ENCODE measurements around the gene ST7. TPM values are rescaled to one million over a fixed set of nuclear protein-coding genes. Genes with fewer than 3 reads are reported as not detected.

ST7 gene
- total and polyA plus RNA-seq, 4 donors, result 22.4 to 57.2 (median 41.6) TPM

DNA sequence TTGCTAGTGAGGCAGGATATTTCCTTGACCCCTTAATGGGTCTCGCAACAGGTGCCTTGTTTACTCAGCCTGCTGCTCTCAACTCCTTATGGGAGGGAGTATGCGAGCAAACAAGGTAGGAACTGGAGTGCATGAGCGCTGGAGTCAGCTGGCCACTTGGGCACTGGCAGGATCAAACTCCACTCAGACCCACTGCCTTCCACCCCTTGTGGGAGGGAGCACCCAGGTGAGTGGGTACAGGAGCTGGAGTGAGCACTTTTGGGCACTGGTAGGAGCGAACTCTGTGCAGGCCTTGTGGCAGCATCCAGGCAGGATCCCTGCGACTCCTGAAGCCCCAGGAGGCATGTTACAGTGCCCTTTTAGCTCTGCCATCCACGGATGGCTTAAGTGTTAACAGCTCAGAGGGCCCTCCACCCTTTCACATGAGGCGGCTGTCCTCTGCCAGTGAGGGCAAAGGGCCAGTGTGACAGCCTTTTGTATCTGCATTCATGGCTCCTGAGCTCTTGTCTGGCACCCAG is 123.2 kb downstream of the ST7 start:
- Histone ChIP-seq H3K36me3 (ENCODE audit: control insufficient read depth in 4 of 4, insufficient read depth in 4 of 4, low read length in 4 of 4) (no peaks in the 10 kb centered on the region), H3K27ac (ENCODE audit: low read depth in 1 of 2, low read length in 1 of 2) (peak overlapping the region; percentile 41 to 43), H3K4me3 (no peak overlapping the region), H3K9me3 (ENCODE audit: control insufficient read depth in 4 of 4, insufficient read depth in 3 of 4, low read length in 3 of 4) (peaks cover 0 to 4% (median 0%) of the 10 kb centered on the region in 4 donors), H3K4me1 (ENCODE audit: control insufficient read depth in 5 of 5, insufficient read depth in 5 of 5, low read length in 5 of 5) (peaks cover 0 to 11% (median 6%) of the 10 kb centered on the region in 5 donors), H3K9ac (ENCODE audit: insufficient read depth in 1 of 2, low read length in 2 of 2) (no peak overlapping the region), H3K27me3 (ENCODE audit: control insufficient read depth in 3 of 3, insufficient read depth in 3 of 3, low read length in 2 of 3) (no peaks in the 10 kb centered on the region)
- DNase-seq (no peak), ATAC-seq (ENCODE audit: insufficient read depth, low FRiP score) (no peak)
- 72 to 85% methylated on average over 7 of the region's 7 CpGs for WGBS, 2 donors
- TF ChIP-seq, protein P1, sequence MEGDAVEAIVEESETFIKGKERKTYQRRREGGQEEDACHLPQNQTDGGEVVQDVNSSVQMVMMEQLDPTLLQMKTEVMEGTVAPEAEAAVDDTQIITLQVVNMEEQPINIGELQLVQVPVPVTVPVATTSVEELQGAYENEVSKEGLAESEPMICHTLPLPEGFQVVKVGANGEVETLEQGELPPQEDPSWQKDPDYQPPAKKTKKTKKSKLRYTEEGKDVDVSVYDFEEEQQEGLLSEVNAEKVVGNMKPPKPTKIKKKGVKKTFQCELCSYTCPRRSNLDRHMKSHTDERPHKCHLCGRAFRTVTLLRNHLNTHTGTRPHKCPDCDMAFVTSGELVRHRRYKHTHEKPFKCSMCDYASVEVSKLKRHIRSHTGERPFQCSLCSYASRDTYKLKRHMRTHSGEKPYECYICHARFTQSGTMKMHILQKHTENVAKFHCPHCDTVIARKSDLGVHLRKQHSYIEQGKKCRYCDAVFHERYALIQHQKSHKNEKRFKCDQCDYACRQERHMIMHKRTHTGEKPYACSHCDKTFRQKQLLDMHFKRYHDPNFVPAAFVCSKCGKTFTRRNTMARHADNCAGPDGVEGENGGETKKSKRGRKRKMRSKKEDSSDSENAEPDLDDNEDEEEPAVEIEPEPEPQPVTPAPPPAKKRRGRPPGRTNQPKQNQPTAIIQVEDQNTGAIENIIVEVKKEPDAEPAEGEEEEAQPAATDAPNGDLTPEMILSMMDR (IDR thresholded peaks at IDR 0.05; ENCODE audit: control extremely low read depth, extremely low read depth), result no peak

DNA sequence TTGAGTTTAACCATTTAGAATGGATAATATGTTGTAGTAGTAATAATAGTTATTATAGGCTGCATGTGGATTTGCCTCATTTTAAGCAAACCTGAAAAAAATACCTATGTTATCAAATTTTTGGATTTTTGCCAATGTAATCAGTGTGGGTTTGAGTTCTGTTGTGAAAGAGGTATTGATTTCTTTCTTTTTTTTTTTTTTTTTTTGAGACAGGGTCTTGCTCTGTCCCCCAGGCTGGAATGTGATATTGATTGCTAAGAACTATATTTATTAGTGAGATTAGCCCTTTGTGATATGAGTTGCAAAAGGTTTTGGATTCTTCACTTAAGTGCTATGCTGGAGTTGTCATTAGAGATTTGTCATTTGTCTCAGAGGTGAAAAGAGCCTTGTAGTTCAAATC is 124.4 kb downstream of the ST7 start:
- ATAC-seq (ENCODE audit: insufficient read depth, low FRiP score) (no peak), DNase-seq (no peak)
- Histone ChIP-seq H3K4me1 (ENCODE audit: control insufficient read depth in 5 of 5, insufficient read depth in 5 of 5, low read length in 5 of 5) (peaks cover 0 to 12% (median 7%) of the 10 kb centered on the region in 5 donors), H3K4me3 (no peak overlapping the region), H3K9me3 (ENCODE audit: control insufficient read depth in 4 of 4, insufficient read depth in 3 of 4, low read length in 3 of 4) (peaks cover 0 to 4% (median 0%) of the 10 kb centered on the region in 4 donors), H3K36me3 (ENCODE audit: control insufficient read depth in 4 of 4, insufficient read depth in 4 of 4, low read length in 4 of 4) (no peaks in the 10 kb centered on the region), H3K9ac (ENCODE audit: insufficient read depth in 1 of 2, low read length in 2 of 2) (no peak overlapping the region), H3K27me3 (ENCODE audit: control insufficient read depth in 3 of 3, insufficient read depth in 3 of 3, low read length in 2 of 3) (no peaks in the 10 kb centered on the region), H3K27ac (ENCODE audit: low read depth in 1 of 2, low read length in 1 of 2) (no peak overlapping the region)
- TF ChIP-seq, protein P1 (IDR thresholded peaks at IDR 0.05; ENCODE audit: control extremely low read depth, extremely low read depth), result no peak

DNA sequence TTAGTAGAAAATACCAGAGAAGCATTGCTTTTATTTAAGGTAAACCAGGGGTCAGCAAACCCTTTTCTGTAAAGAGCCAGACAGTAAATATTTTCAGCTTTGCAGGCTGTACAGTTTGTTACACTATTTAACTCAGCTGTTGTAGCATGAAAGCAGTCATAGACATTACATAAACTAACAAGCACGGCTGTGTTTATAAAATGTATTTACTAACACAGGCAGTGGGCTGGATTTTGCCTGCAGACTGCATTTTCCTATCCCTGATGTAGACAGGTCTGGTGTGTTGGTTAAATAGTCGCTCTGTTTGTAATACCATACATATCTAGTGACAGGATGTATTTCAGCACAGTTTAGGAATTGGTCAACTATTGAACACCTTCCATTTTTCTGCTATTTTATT is 129.3 kb downstream of the ST7 start:
- H3K9ac ChIP-seq (ENCODE audit: insufficient read depth in 1 of 2, low read length in 2 of 2), result no peak overlapping the region
- TF ChIP-seq, protein P1 (IDR thresholded peaks at IDR 0.05; ENCODE audit: control extremely low read depth, extremely low read depth), result no peak
- ATAC-seq (ENCODE audit: insufficient read depth, low FRiP score) (no peak), DNase-seq (peak; percentile 51 to 87 (median 82))
- H3K9me3 ChIP-seq (ENCODE audit: control insufficient read depth in 4 of 4, insufficient read depth in 3 of 4, low read length in 3 of 4), result no peaks in the 10 kb centered on the region
- no peaks in the 10 kb centered on the region for H3K27me3 ChIP-seq (ENCODE audit: control insufficient read depth in 3 of 3, insufficient read depth in 3 of 3, low read length in 2 of 3)
- H3K4me3 ChIP-seq, result no peak overlapping the region
- no peak overlapping the region for H3K27ac ChIP-seq (ENCODE audit: low read depth in 1 of 2, low read length in 1 of 2)
- 63 to 68% methylated on average over 2 of the region's 2 CpGs for WGBS, 2 donors
- no peaks in the 10 kb centered on the region for H3K36me3 ChIP-seq (ENCODE audit: control insufficient read depth in 4 of 4, insufficient read depth in 4 of 4, low read length in 4 of 4)
- H3K4me1 ChIP-seq (ENCODE audit: control insufficient read depth in 5 of 5, insufficient read depth in 5 of 5, low read length in 5 of 5), result peaks cover 0 to 23% (median 7%) of the 10 kb centered on the region in 5 donors

DNA sequence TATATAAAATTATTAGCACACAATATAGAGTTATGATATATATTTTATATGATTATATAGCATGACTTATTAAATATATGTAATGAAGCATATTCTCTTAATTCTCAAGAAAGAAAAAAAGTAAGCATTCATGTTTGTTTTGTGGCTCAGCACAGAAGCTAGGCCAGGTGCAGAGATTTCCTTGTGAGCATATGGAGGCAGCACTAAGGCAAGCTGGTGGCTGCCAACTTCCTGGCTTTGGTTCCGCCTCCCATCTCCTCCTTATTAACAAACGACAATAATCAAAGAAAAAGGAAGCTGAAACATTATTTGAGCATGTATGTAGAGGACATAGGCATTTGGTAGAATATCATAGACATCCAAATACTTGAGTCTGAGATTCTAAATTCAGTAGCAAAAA is 130.3 kb downstream of the ST7 start:
- Histone ChIP-seq H3K27me3 (ENCODE audit: control insufficient read depth in 3 of 3, insufficient read depth in 3 of 3, low read length in 2 of 3) (no peaks in the 10 kb centered on the region), H3K4me1 (ENCODE audit: control insufficient read depth in 5 of 5, insufficient read depth in 5 of 5, low read length in 5 of 5) (peaks cover 0 to 26% (median 7%) of the 10 kb centered on the region in 5 donors), H3K9ac (ENCODE audit: insufficient read depth in 1 of 2, low read length in 2 of 2) (no peak overlapping the region), H3K36me3 (ENCODE audit: control insufficient read depth in 4 of 4, insufficient read depth in 4 of 4, low read length in 4 of 4) (no peaks in the 10 kb centered on the region), H3K27ac (ENCODE audit: low read depth in 1 of 2, low read length in 1 of 2) (no peak overlapping the region), H3K9me3 (ENCODE audit: control insufficient read depth in 4 of 4, insufficient read depth in 3 of 4, low read length in 3 of 4) (no peaks in the 10 kb centered on the region), H3K4me3 (no peak overlapping the region)
- TF ChIP-seq, protein P1 (IDR thresholded peaks at IDR 0.05; ENCODE audit: control extremely low read depth, extremely low read depth), result no peak
- 13 to 31% methylated on average over 2 of the region's 2 CpGs for WGBS, 2 donors
- no peak for ATAC-seq (ENCODE audit: insufficient read depth, low FRiP score)
- DNase-seq, result no peak
